Activated T-helper 1 cell treated with anti-CD3 and anti-CD28 coated beads, Interleukin-12 subunit alpha, Interleukin-12 subunit beta, Interleukin-2, Interleukin-4 antibody, amounts not matched to agents 30 ng/mL and 10 ng/mL and 1 ng/mL, durations not matched to agents 14 hours and 24 hours and 36 hours (primary cell): ENCODE data around the gene QPRT. TPM values are rescaled to one million over a fixed set of nuclear protein-coding genes. Genes with fewer than 3 reads are reported as not detected.
A peak's percentile ranks its signal among the peaks of the same experiment; 100 is the strongest.
"Not testable (repeated sequence)": the region's sequence is repeated elsewhere in the genome, so short reads cannot be mapped to it uniquely, and the experiment has no call there.

Experiments
- DNase-seq: peaks from one replicate; pipeline ENCODE4 v3.0.0; 2021; ENCODE audit warnings: low spot score
- H3K27ac Mint-ChIP-seq: one replicate; pipeline ENCODE4 v1.8.0; 2021; ENCODE audit warnings: mild to moderate bottlenecking, mixed read lengths
- H3K27me3 Mint-ChIP-seq: one replicate; pipeline ENCODE4 v1.8.0; 2022; ENCODE audit warnings: mild to moderate bottlenecking, moderate library complexity, mixed read lengths; ENCODE audit not compliant: insufficient read depth
- H3K36me3 Mint-ChIP-seq: one replicate; pipeline ENCODE4 v1.8.0; 2021; ENCODE audit warnings: low read depth, mixed read lengths
- H3K4me1 Mint-ChIP-seq: one replicate; pipeline ENCODE4 v1.8.0; 2021; ENCODE audit warnings: low read depth, mixed read lengths
- H3K4me3 Mint-ChIP-seq: one replicate; pipeline ENCODE4 v1.8.0; 2021; ENCODE audit warnings: mild to moderate bottlenecking, moderate library complexity, mixed read lengths
- H3K9me3 Mint-ChIP-seq: one replicate; pipeline ENCODE4 v1.8.0; 2021; ENCODE audit warnings: mixed read lengths
- intact Hi-C: fragments of 100-400 bp; cut with micrococcal nuclease; formaldehyde crosslinking; loops from one replicate; pipeline ENCODE4 v1.15.1; 2024
- total RNA-seq: library from RNA; stranded (reverse); gene quantifications from 2 replicates; pipeline ENCODE4 v1.2.3, GENCODE V29; 2022

Gene QPRT
- total RNA-seq, 1 donor from 2014 or later = 6.3 TPM

- no peak for DNase-seq
- H3K9me3 Mint-ChIP-seq = no peaks in the 10 kb centered on the region
- H3K27ac Mint-ChIP-seq = no peak overlapping the region
- H3K36me3 Mint-ChIP-seq = no peaks in the 10 kb centered on the region
- peaks cover 9% of the 10 kb centered on the region for H3K4me1 Mint-ChIP-seq
- H3K27me3 Mint-ChIP-seq = no peaks in the 10 kb centered on the region
- no peak overlapping the region for H3K4me3 Mint-ChIP-seq
- intact Hi-C loops = no loop called here
Measured at GRCh38 chr16:29717113-29717512, 38.1 kb downstream of the QPRT start.

GRCh38 chr16:29719063-29719462 lies 40.1 kb downstream of the QPRT start:
- Mint-ChIP-seq H3K27me3 (no peaks in the 10 kb centered on the region), H3K36me3 (no peaks in the 10 kb centered on the region), H3K4me1 (peaks cover 9% of the 10 kb centered on the region), H3K9me3 (no peaks in the 10 kb centered on the region), H3K4me3 (no peak overlapping the region), H3K27ac (no peak overlapping the region)
- DNase-seq = no peak
- intact Hi-C loops = no loop called here

- no peaks in the 10 kb centered on the region for H3K27me3 Mint-ChIP-seq
- no peak for DNase-seq
- H3K4me3 Mint-ChIP-seq = no peak overlapping the region
- no peaks in the 10 kb centered on the region for H3K36me3 Mint-ChIP-seq
- no peak overlapping the region for H3K27ac Mint-ChIP-seq
- peaks cover 9% of the 10 kb centered on the region for H3K4me1 Mint-ChIP-seq
- no peaks in the 10 kb centered on the region for H3K9me3 Mint-ChIP-seq
- intact Hi-C loops = loop anchor here (1.0 kb wide), 1 partner anchor 20 kb away; no protein-coding TSS in a partner anchor
Measured at GRCh38 chr16:29720703-29721102, 41.7 kb downstream of the QPRT start.

- not testable (repeated sequence) for H3K4me1 Mint-ChIP-seq, H3K9me3 Mint-ChIP-seq, DNase-seq, H3K27ac Mint-ChIP-seq, H3K27me3 Mint-ChIP-seq, H3K36me3 Mint-ChIP-seq, H3K4me3 Mint-ChIP-seq
- intact Hi-C loops = loop anchor here (1.0 kb wide), 1 partner anchor 21 kb away; no protein-coding TSS in a partner anchor
Measured at GRCh38 chr16:29721167-29721879, 42.3 kb downstream of the QPRT start.

DNA sequence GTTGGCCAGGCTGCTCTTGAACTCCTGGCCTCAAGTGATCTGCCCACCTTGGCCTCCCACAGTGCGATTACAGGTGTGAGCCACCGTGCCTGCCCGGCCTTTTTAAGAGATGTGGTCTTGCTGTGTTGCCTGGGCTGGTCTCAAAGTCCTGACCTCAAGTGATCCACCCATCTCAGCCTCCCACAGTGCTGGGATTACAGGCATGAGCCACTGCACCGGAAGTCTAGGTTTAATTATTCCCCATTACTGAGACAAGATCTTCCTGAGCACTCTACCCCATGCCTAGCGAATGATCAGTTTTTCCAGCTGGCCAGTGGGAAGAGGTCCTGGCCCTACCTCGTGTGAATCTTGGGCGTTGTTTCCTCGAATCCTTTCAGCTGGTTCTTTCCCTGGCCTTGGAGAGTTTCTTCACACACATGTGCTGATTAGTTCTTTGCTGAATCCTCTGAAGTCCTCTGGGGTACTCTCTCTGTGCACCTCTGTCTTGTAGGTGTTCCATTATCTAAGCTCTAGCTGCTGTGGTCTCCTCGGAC lies 47.9 kb downstream of the QPRT start:
- no peak for DNase-seq
- Mint-ChIP-seq H3K27me3 (peaks cover 9% of the 10 kb centered on the region), H3K4me3 (no peak overlapping the region), H3K27ac (no peak overlapping the region), H3K9me3 (no peaks in the 10 kb centered on the region), H3K4me1 (peaks cover 9% of the 10 kb centered on the region), H3K36me3 (peaks cover 1% of the 10 kb centered on the region)
- intact Hi-C loops = no loop called here

GRCh38 chr16:29727452-29727851 lies 48.5 kb downstream of the QPRT start:
- no peak for DNase-seq

GRCh38 chr16:29729116-29729521 lies 50.1 kb downstream of the QPRT start:
- Mint-ChIP-seq H3K36me3 (peaks cover 4% of the 10 kb centered on the region), H3K4me1 (peaks cover 20% of the 10 kb centered on the region), H3K9me3 (peaks cover 4% of the 10 kb centered on the region), H3K4me3 (no peak overlapping the region), H3K27ac (no peak overlapping the region), H3K27me3 (peaks cover 9% of the 10 kb centered on the region)
- intact Hi-C loops = no loop called here
- DNase-seq = no peak

More at GRCh38 chr16:29727452-29727851, 48.5 kb downstream of the QPRT start:
- intact Hi-C loops = no loop called here
- Mint-ChIP-seq H3K4me3 (no peak overlapping the region), H3K27me3 (peaks cover 9% of the 10 kb centered on the region), H3K27ac (no peak overlapping the region), H3K9me3 (peaks cover 3% of the 10 kb centered on the region), H3K36me3 (peaks cover 4% of the 10 kb centered on the region), H3K4me1 (peaks cover 15% of the 10 kb centered on the region)

- intact Hi-C loops = no loop called here
- Mint-ChIP-seq H3K27me3 (peaks cover 9% of the 10 kb centered on the region), H3K27ac (no peak overlapping the region), H3K4me1 (peaks cover 26% of the 10 kb centered on the region), H3K36me3 (peaks cover 7% of the 10 kb centered on the region), H3K9me3 (peaks cover 4% of the 10 kb centered on the region), H3K4me3 (no peak overlapping the region)
- no peak for DNase-seq
Measured at GRCh38 chr16:29730649-29731048, 51.7 kb downstream of the QPRT start.

- H3K36me3 Mint-ChIP-seq, DNase-seq, H3K9me3 Mint-ChIP-seq, H3K27me3 Mint-ChIP-seq: not testable (repeated sequence)
- intact Hi-C loops = loop anchor here (1.0 kb wide), 3 partner anchors 14 to 95 kb away; no protein-coding TSS in a partner anchor
- peaks cover 34% of the 10 kb centered on the region for H3K4me1 Mint-ChIP-seq
- H3K27ac Mint-ChIP-seq = peak overlapping the region; percentile 94
- peak overlapping the region; percentile 58 for H3K4me3 Mint-ChIP-seq
Measured at GRCh38 chr16:29731768-29732601, 53.0 kb downstream of the QPRT start.

- Mint-ChIP-seq H3K27me3 (no peaks in the 10 kb centered on the region), H3K27ac (no peak overlapping the region), H3K9me3 (peaks cover 4% of the 10 kb centered on the region), H3K4me3 (no peak overlapping the region), H3K4me1 (peaks cover 57% of the 10 kb centered on the region), H3K36me3 (peaks cover 12% of the 10 kb centered on the region)
- intact Hi-C loops = no loop called here
- DNase-seq = no peak
Measured at GRCh38 chr16:29734786-29735185, 55.8 kb downstream of the QPRT start.

GRCh38 chr16:29736112-29736511 lies 57.1 kb downstream of the QPRT start:
- H3K36me3 Mint-ChIP-seq = peaks cover 16% of the 10 kb centered on the region
- intact Hi-C loops = no loop called here
- H3K27ac Mint-ChIP-seq = no peak overlapping the region
- DNase-seq = no peak
- H3K27me3 Mint-ChIP-seq = no peaks in the 10 kb centered on the region
- no peak overlapping the region for H3K4me3 Mint-ChIP-seq
- peaks cover 4% of the 10 kb centered on the region for H3K9me3 Mint-ChIP-seq
- peaks cover 67% of the 10 kb centered on the region for H3K4me1 Mint-ChIP-seq

- H3K27me3 Mint-ChIP-seq = no peaks in the 10 kb centered on the region
- intact Hi-C loops = no loop called here
- H3K4me3 Mint-ChIP-seq = no peak overlapping the region
- peaks cover 20% of the 10 kb centered on the region for H3K36me3 Mint-ChIP-seq
- peaks cover 69% of the 10 kb centered on the region for H3K4me1 Mint-ChIP-seq
- DNase-seq = no peak
- H3K27ac Mint-ChIP-seq = no peak overlapping the region
- H3K9me3 Mint-ChIP-seq = peaks cover 4% of the 10 kb centered on the region
Measured at GRCh38 chr16:29736764-29737163, 57.8 kb downstream of the QPRT start.

- H3K27me3 Mint-ChIP-seq = no peaks in the 10 kb centered on the region
- peak overlapping the region; percentile 62 for H3K27ac Mint-ChIP-seq
- H3K36me3 Mint-ChIP-seq = peaks cover 20% of the 10 kb centered on the region
- peaks cover 64% of the 10 kb centered on the region for H3K4me1 Mint-ChIP-seq
- no peaks in the 10 kb centered on the region for H3K9me3 Mint-ChIP-seq
- intact Hi-C loops = loop anchor here (1.0 to 2.0 kb wide), 3 partner anchors 9 to 53 kb away; partner anchors contain the start of gene KIF22
- H3K4me3 Mint-ChIP-seq = peak overlapping the region; percentile 48
- DNase-seq = no peak
Measured at GRCh38 chr16:29737713-29738112, 58.7 kb downstream of the QPRT start.
